MM.1S (cell line): ENCODE results near the gene CLEC19A.

Source experiments
- CTCF ChIP-seq: fragments of 300-600 bp; sonication (generic); IDR thresholded peaks from 2 replicates; pipeline ENCODE4 v1.5.1; 2016; ENCODE audit warnings: antibody characterized with exemption, low read length, mixed read lengths
- EZH2phosphoT487 ChIP-seq: fragments of 300-600 bp; sonication (generic); IDR thresholded peaks from 2 replicates; pipeline ENCODE4 v1.6.1; 2018; ENCODE audit warnings: antibody characterized with exemption, low read length

- TF ChIP-seq EZH2phosphoT487 (no peak), CTCF (no peak)
Measured at GRCh38 chr16:19236561-19237209, 48.8 kb upstream of the CLEC19A start.
